Left ventricle myocardium superior (tissue), 1 donor: ENCODE measurements around the gene PTPN21. TPM values are rescaled to one million over a fixed set of nuclear protein-coding genes. Genes with fewer than 3 reads are reported as not detected.
A peak's percentile ranks its signal among the peaks of the same experiment; 100 is the strongest.
"Not testable (repeated sequence)": the region's sequence is repeated elsewhere in the genome, so short reads cannot be mapped to it uniquely, and the experiment has no call there.

ENCODE experiments used
- ATAC-seq: fragments of 200-7000 bp; cut with Tn5 transposase; one replicate; pipeline ENCODE4 v1.9.1; 2020; ENCODE audit warnings: mild to moderate bottlenecking, moderate library complexity
- DNase-seq: peaks from one replicate; pipeline ENCODE4 v3.0.0-alpha.2; 2020
- intact Hi-C: fragments of 100-400 bp; cut with micrococcal nuclease; formaldehyde crosslinking; loops from one replicate; pipeline ENCODE4 v1.11.0; 2022
- total RNA-seq: library from RNA; stranded (reverse); fragmentation: NEBNext Ultra II Directional; extraction: Animal tissue kit (Norgen Biotek cat#: 25700); gene quantifications from one replicate; pipeline ENCODE4 v1.2.1, GENCODE V29; 2021
- donor health status: DM: no; HTN: yes; CAD: no; lungs with severe emphysema.

PTPN21 gene
- total RNA-seq, 1 donor from 2014 or later = 37.8 TPM

- ATAC-seq = no peak
- intact Hi-C loops = no loop called here
- no peak for DNase-seq
Observed at GRCh38 chr14:88556581-88556980, 1.8 kb upstream of the PTPN21 start.

GRCh38 chr14:88553886-88554456, 836 bp downstream of the PTPN21 start:
- DNase-seq = no peak
- intact Hi-C loops = no loop called here
- ATAC-seq = no peak

- ATAC-seq = no peak
- no peak for DNase-seq
- intact Hi-C loops = no loop called here
Observed at GRCh38 chr14:88552876-88553275, 1.9 kb downstream of the PTPN21 start.

GRCh38 chr14:88551980-88552431, 2.8 kb downstream of the PTPN21 start:
- intact Hi-C loops = no loop called here
- DNase-seq (no peak), ATAC-seq (peak; percentile 32)

GRCh38 chr14:88551094-88551870, 3.5 kb downstream of the PTPN21 start:
- ATAC-seq = peak; percentile 77
- peak; percentile 84 for DNase-seq
- intact Hi-C loops = no loop called here

GRCh38 chr14:88550078-88550477, 4.7 kb downstream of the PTPN21 start:
- intact Hi-C loops = no loop called here
- DNase-seq = no peak
- no peak for ATAC-seq

- DNase-seq (no peak), ATAC-seq (no peak)
- intact Hi-C loops = no loop called here
Observed at GRCh38 chr14:88547386-88547780, 7.4 kb downstream of the PTPN21 start.

- no peak for ATAC-seq
- intact Hi-C loops = no loop called here
- DNase-seq = no peak
Observed at GRCh38 chr14:88546621-88547385, 8.0 kb downstream of the PTPN21 start.

GRCh38 chr14:88545256-88545655, 9.6 kb downstream of the PTPN21 start:
- DNase-seq (no peak), ATAC-seq (no peak)
- intact Hi-C loops = no loop called here

GRCh38 chr14:88542857-88543795, 11.7 kb downstream of the PTPN21 start:
- DNase-seq = no peak
- no peak for ATAC-seq
- intact Hi-C loops = no loop called here

GRCh38 chr14:88541324-88541723, 13.5 kb downstream of the PTPN21 start:
- DNase-seq = no peak
- intact Hi-C loops = no loop called here

GRCh38 chr14:88535813-88536212, 19.0 kb downstream of the PTPN21 start:
- ATAC-seq = peak; percentile 51
- intact Hi-C loops = no loop called here
- no peak for DNase-seq

More at GRCh38 chr14:88541324-88541723, 13.5 kb downstream of the PTPN21 start:
- no peak for ATAC-seq

- intact Hi-C loops = no loop called here
- no peak for DNase-seq
- ATAC-seq = peak; percentile 77
Observed at GRCh38 chr14:88535149-88535548, 19.7 kb downstream of the PTPN21 start.

- ATAC-seq (no peak), DNase-seq (no peak)
- intact Hi-C loops = no loop called here
Observed at GRCh38 chr14:88533064-88533602, 21.7 kb downstream of the PTPN21 start.

GRCh38 chr14:88529889-88530288, 24.9 kb downstream of the PTPN21 start:
- intact Hi-C loops, DNase-seq, ATAC-seq: not testable (repeated sequence)

GRCh38 chr14:88522393-88522792, 32.4 kb downstream of the PTPN21 start:
- no peak for DNase-seq
- intact Hi-C loops = no loop called here
- ATAC-seq = no peak

GRCh38 chr14:88521818-88522217, 33.0 kb downstream of the PTPN21 start:
- intact Hi-C loops = no loop called here
- DNase-seq (no peak), ATAC-seq (no peak)

GRCh38 chr14:88519907-88520306, 34.9 kb downstream of the PTPN21 start:
- DNase-seq = no peak
- intact Hi-C loops = no loop called here
- no peak for ATAC-seq
